ENCODE results near the gene NR3C2. TPM values are rescaled to one million over a fixed set of nuclear protein-coding genes. Genes with fewer than 3 reads are reported as not detected.
"Not testable (repeated sequence)": the region's sequence is repeated elsewhere in the genome, so short reads cannot be mapped to it uniquely, and the experiment has no call there.

NR3C2 gene
- total and polyA plus RNA-seq, 12 donors = 1.1 to 19.8 (median 11.7) TPM

DNA sequence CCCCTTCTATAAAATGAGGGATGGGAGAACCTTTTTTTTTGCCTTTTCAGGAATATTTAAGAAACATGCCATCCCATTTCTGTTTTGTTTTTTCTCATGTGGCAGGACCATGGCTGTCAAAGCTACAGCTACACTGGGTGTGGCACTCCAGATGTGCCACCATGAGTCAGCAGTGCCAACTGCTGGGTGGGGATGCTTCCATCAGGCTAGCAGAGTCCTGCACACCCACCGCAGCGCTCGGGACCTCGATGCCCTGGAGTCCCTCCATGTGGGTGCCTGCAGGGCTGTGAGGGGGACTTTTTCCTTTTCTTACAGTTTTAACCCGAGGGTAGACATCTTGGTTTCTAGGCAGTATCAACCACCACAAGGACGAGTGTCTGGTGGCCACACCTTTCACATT lies 352.6 kb downstream of the NR3C2 start:
- DNase-seq = no peak
- no peak overlapping the region for H3K4me3 ChIP-seq
- TF ChIP-seq, protein P1, sequence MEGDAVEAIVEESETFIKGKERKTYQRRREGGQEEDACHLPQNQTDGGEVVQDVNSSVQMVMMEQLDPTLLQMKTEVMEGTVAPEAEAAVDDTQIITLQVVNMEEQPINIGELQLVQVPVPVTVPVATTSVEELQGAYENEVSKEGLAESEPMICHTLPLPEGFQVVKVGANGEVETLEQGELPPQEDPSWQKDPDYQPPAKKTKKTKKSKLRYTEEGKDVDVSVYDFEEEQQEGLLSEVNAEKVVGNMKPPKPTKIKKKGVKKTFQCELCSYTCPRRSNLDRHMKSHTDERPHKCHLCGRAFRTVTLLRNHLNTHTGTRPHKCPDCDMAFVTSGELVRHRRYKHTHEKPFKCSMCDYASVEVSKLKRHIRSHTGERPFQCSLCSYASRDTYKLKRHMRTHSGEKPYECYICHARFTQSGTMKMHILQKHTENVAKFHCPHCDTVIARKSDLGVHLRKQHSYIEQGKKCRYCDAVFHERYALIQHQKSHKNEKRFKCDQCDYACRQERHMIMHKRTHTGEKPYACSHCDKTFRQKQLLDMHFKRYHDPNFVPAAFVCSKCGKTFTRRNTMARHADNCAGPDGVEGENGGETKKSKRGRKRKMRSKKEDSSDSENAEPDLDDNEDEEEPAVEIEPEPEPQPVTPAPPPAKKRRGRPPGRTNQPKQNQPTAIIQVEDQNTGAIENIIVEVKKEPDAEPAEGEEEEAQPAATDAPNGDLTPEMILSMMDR (IDR thresholded peaks at IDR 0.05) = no peak
- TF ChIP-seq POLR2A (IDR thresholded peaks at IDR 0.05) = no peak
- WGBS, 4 donors = 85 to 90% (median 90%) methylated on average over 6 of the region's 6 CpGs
- no peaks in the 10 kb centered on the region for H3K36me3 ChIP-seq (replicated peaks in 1 of 2)
- no peak overlapping the region for H3K27ac ChIP-seq
- H3K9me3 ChIP-seq (replicated peaks in 1 of 3) = no peaks in the 10 kb centered on the region
- no peaks in the 10 kb centered on the region for H3K27me3 ChIP-seq
- no peaks in the 10 kb centered on the region for H3K4me1 ChIP-seq (replicated peaks in 1 of 2)
- intact Hi-C loops (cut with DNase I) = no loop called here

DNA sequence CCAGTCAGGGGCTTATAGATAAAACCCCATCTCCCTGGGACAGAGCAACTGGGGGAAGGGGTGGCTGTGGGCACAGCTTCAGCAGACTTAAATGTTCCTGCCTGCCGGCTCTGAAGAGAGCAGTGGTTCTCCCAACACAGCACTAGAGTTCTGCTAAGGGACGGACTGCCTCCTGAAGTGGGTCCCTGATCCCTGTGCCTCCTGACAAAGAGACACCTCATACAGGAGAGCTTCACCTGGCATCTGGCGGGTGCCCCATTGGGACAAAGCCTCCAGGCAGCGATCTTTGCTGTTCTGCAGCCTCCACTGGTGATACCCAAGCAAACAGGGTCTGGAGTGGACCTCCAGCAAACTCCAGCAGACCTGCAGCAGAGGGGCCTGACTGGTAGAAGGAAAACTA lies 359.1 kb downstream of the NR3C2 start:
- intact Hi-C loops (cut with DNase I); H3K4me1 ChIP-seq (replicated peaks in 1 of 2); H3K4me3 ChIP-seq; H3K9me3 ChIP-seq (replicated peaks in 1 of 3); H3K27ac ChIP-seq; H3K27me3 ChIP-seq; DNase-seq; H3K36me3 ChIP-seq (replicated peaks in 1 of 2): not testable (repeated sequence)
- 95 to 100% (median 99%) methylated on average over 2 to 4 of the region's 4 CpGs for WGBS, 4 donors

DNA sequence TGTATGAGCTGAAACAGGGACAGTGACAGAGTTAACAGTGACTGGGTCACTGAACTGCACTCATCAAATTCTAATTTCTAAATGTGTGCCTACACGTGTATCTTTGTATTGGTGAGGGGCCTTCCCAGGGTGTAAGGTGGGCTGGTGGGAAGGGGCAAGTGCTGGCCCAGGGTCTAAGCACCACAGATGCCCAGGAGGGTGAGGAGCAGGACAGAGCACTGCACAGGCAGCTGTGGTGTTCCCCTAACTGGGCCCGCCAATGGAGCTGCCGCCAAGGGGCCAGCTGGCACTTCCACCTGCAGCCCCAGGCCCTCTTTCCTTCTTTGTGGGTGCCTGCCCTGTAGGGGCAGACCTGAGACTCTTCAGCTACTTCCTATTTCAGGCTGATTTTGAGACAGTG lies 360.5 kb downstream of the NR3C2 start:
- TF ChIP-seq POLR2A (IDR thresholded peaks at IDR 0.05) = no peak
- TF ChIP-seq, protein P1 (IDR thresholded peaks at IDR 0.05) = no peak

DNA sequence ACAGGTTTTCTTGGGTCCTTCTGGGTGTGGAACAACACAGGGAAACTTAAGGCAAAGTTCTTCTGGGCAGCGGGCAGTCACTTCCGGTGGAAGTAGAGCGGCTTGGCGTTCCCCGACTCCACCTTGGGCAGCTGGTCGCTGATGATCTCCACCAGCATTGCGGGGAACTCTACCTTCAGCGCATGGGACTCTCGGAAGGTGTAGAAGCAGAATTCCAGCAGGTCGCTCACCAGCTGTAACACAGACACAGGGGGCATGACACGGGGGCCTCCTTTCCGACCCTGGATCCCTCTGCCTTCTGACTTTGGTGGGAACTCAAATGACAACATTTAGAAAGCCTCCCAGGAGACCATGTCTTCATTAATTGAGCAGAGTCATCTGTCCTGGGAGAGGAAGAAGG lies 360.9 kb downstream of the NR3C2 start:
- H3K4me1 ChIP-seq (replicated peaks in 1 of 2) = no peaks in the 10 kb centered on the region
- peaks cover 0 to 8% of the 10 kb centered on the region in 2 donors for H3K36me3 ChIP-seq (replicated peaks in 1 of 2)
- no peak for TF ChIP-seq POLR2A (IDR thresholded peaks at IDR 0.05)
- TF ChIP-seq, protein P1 (IDR thresholded peaks at IDR 0.05) = no peak
- no peak for DNase-seq
- H3K4me3 ChIP-seq = no peak overlapping the region
- no peaks in the 10 kb centered on the region for H3K27me3 ChIP-seq
- no peak overlapping the region for H3K27ac ChIP-seq
- 94 to 100% (median 97%) methylated on average over 2 to 12 of the region's 12 CpGs for WGBS, 4 donors
- intact Hi-C loops (cut with DNase I) = no loop called here
- no peaks in the 10 kb centered on the region for H3K9me3 ChIP-seq (replicated peaks in 1 of 3)

More for the DNA sequence above, 360.5 kb downstream of the NR3C2 start:
- no peak overlapping the region for H3K27ac ChIP-seq
- 89 to 98% (median 94%) methylated on average over 2 to 3 of the region's 3 CpGs for WGBS, 4 donors
- H3K36me3 ChIP-seq (replicated peaks in 1 of 2) = peaks cover 0 to 8% of the 10 kb centered on the region in 2 donors
- no peaks in the 10 kb centered on the region for H3K9me3 ChIP-seq (replicated peaks in 1 of 3)
- H3K4me1 ChIP-seq (replicated peaks in 1 of 2) = no peaks in the 10 kb centered on the region
- no peak for DNase-seq
- no peaks in the 10 kb centered on the region for H3K27me3 ChIP-seq
- intact Hi-C loops (cut with DNase I) = no loop called here
- H3K4me3 ChIP-seq = no peak overlapping the region

DNA sequence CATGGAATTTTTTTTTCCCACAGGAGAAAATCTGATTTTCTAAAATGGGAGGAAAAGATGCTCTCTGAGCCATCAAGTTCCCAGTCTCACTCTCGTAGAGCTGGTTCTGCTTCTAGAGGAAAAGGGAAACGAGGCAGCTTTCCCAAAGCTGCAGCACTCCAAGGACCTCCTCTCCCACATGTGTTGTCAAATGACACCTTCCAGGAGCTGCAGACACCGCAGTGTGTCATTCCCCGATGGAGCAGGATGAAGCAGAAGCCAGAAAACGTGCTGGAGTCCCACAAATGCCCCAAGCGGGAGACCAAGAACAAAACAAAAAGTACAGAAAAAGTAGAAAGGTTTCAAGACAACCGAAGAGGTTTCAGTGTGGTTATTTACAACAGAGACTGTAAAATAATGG lies 362.3 kb downstream of the NR3C2 start:
- Histone ChIP-seq H3K9me3 (replicated peaks in 1 of 3) (no peaks in the 10 kb centered on the region), H3K27ac (no peak overlapping the region), H3K27me3 (no peaks in the 10 kb centered on the region), H3K4me3 (no peak overlapping the region), H3K36me3 (replicated peaks in 1 of 2) (peaks cover 0 to 8% of the 10 kb centered on the region in 2 donors), H3K4me1 (replicated peaks in 1 of 2) (no peaks in the 10 kb centered on the region)
- intact Hi-C loops (cut with DNase I) = no loop called here
- WGBS, 4 donors = 87 to 95% (median 91%) methylated on average over 7 of the region's 7 CpGs
- no peak for TF ChIP-seq POLR2A (IDR thresholded peaks at IDR 0.05)
- TF ChIP-seq, protein P1 (IDR thresholded peaks at IDR 0.05) = no peak
- no peak for DNase-seq

Measured in adrenal gland (tissue), 12 donors.